ENCODE results near the gene HSPA6. TPM values are rescaled to one million over a fixed set of nuclear protein-coding genes. Genes with fewer than 3 reads are reported as not detected.

The HSPA6 gene
- total RNA-seq, 1 donor from 2014 or later: 0.77 TPM

GRCh38 chr1:161494091-161494735, 30.1 kb upstream of the HSPA6 start:
- H3K9me3 Mint-ChIP-seq: no peaks in the 10 kb centered on the region
- H3K27ac Mint-ChIP-seq: no peak overlapping the region
- no peak for DNase-seq (ENCODE audit: extremely low spot score, unreplicated experiment)
- no peaks in the 10 kb centered on the region for H3K36me3 Mint-ChIP-seq
- peaks cover 91% of the 10 kb centered on the region for H3K27me3 Mint-ChIP-seq
- H3K4me1 Mint-ChIP-seq (ENCODE audit: unreplicated experiment): no peaks in the 10 kb centered on the region
- H3K4me3 Mint-ChIP-seq: no peak overlapping the region
- TF ChIP-seq CTCF (conservative IDR thresholded peaks at IDR 0.05): no peak

- Mint-ChIP-seq H3K4me1 (ENCODE audit: unreplicated experiment) (no peaks in the 10 kb centered on the region), H3K4me3 (no peak overlapping the region), H3K27ac (no peak overlapping the region), H3K27me3 (peaks cover 91% of the 10 kb centered on the region), H3K9me3 (no peaks in the 10 kb centered on the region), H3K36me3 (no peaks in the 10 kb centered on the region)
- TF ChIP-seq CTCF (conservative IDR thresholded peaks at IDR 0.05): no peak
- no peak for DNase-seq (ENCODE audit: extremely low spot score, unreplicated experiment)
These were observed 28.9 kb upstream of the HSPA6 start for GRCh38 chr1:161495490-161495889.

GRCh38 chr1:161497961-161498360, 26.4 kb upstream of the HSPA6 start:
- Mint-ChIP-seq H3K9me3 (no peaks in the 10 kb centered on the region), H3K36me3 (no peaks in the 10 kb centered on the region), H3K27ac (no peak overlapping the region), H3K4me3 (no peak overlapping the region), H3K4me1 (ENCODE audit: unreplicated experiment) (no peaks in the 10 kb centered on the region), H3K27me3 (peaks cover 89% of the 10 kb centered on the region)
- TF ChIP-seq CTCF (conservative IDR thresholded peaks at IDR 0.05): no peak
- no peak for DNase-seq (ENCODE audit: extremely low spot score, unreplicated experiment)

- Mint-ChIP-seq H3K27me3 (peaks cover 90% of the 10 kb centered on the region), H3K9me3 (no peaks in the 10 kb centered on the region), H3K4me3 (no peak overlapping the region), H3K4me1 (ENCODE audit: unreplicated experiment) (no peaks in the 10 kb centered on the region), H3K27ac (no peak overlapping the region), H3K36me3 (no peaks in the 10 kb centered on the region)
- no peak for TF ChIP-seq CTCF (conservative IDR thresholded peaks at IDR 0.05)
- no peak for DNase-seq (ENCODE audit: extremely low spot score, unreplicated experiment)
These were observed 25.7 kb upstream of the HSPA6 start for GRCh38 chr1:161498646-161499045.

GRCh38 chr1:161499099-161500039, 25.0 kb upstream of the HSPA6 start:
- DNase-seq (ENCODE audit: extremely low spot score, unreplicated experiment): no peak
- H3K4me3 Mint-ChIP-seq: no peak overlapping the region
- no peaks in the 10 kb centered on the region for H3K9me3 Mint-ChIP-seq
- H3K27me3 Mint-ChIP-seq: peaks cover 87% of the 10 kb centered on the region
- H3K36me3 Mint-ChIP-seq: no peaks in the 10 kb centered on the region
- H3K27ac Mint-ChIP-seq: no peak overlapping the region
- TF ChIP-seq CTCF (conservative IDR thresholded peaks at IDR 0.05): no peak
- no peaks in the 10 kb centered on the region for H3K4me1 Mint-ChIP-seq (ENCODE audit: unreplicated experiment)
